Muscle layer of colon (tissue), 2 donors: Measurements from ENCODE around the gene ASCC3.

Source experiments
- H3K27ac ChIP-seq: one replicate; pipeline ENCODE4 v1.7.0; 2013; ENCODE audit warnings: low read depth, mild to moderate bottlenecking, low read length, moderate library complexity
- H3K27me3 ChIP-seq, 2 donors: one replicate each; pipeline ENCODE4 v1.7.0; 2013; ENCODE audit warnings: low read length in 2 of 2, mild to moderate bottlenecking in 2 of 2; ENCODE audit not compliant: insufficient read depth in 2 of 2, control insufficient read depth in 1 of 2
- H3K36me3 ChIP-seq: one replicate; pipeline ENCODE4 v1.7.0; 2013; ENCODE audit warnings: mild to moderate bottlenecking, low read length; ENCODE audit not compliant: insufficient read depth
- H3K4me1 ChIP-seq: one replicate; pipeline ENCODE4 v1.7.0; 2013; ENCODE audit warnings: mild to moderate bottlenecking, low read length; ENCODE audit not compliant: insufficient read depth
- H3K4me3 ChIP-seq, 2 donors: one replicate each; pipeline ENCODE4 v1.7.0; 2013; ENCODE audit warnings: low read length in 2 of 2, low read depth in 1 of 2, mild to moderate bottlenecking in 1 of 2, moderate library complexity in 1 of 2
- H3K9ac ChIP-seq: one replicate; pipeline ENCODE4 v1.7.0; 2013; ENCODE audit warnings: low read length
- H3K9me3 ChIP-seq: one replicate; pipeline ENCODE4 v1.7.0; 2013; ENCODE audit warnings: mild to moderate bottlenecking, low read length
- donor health status: abdominal sarcoma.
- donor health status: Adenocarcinoma of cecum.

ASCC3 gene

DNA sequence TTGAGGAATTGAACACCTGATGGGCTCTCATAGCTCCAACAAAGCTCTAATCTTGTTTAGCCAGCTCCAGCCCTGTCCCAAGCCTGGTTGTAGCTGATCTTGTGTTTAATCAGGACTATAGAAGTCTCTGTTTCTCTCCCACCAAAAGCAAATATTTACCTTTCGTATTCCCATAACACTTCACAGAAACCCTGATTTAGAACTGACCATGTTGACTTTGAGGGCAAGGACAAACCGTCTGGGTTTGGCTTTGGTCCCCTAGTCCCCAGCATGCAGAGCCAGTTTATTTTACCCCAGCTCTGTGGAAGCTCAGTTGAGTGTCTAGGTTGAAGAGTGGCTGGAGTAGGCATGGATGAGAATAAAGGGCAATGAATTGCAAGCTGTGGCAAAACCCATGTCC, 398.4 kb downstream of the ASCC3 start:
- H3K4me3 ChIP-seq = no peak overlapping the region
- H3K27ac ChIP-seq = no peak overlapping the region
- H3K4me1 ChIP-seq = no peaks in the 10 kb centered on the region
- H3K27me3 ChIP-seq = no peaks in the 10 kb centered on the region
- no peaks in the 10 kb centered on the region for H3K36me3 ChIP-seq
- H3K9me3 ChIP-seq = no peaks in the 10 kb centered on the region
- no peak overlapping the region for H3K9ac ChIP-seq

DNA sequence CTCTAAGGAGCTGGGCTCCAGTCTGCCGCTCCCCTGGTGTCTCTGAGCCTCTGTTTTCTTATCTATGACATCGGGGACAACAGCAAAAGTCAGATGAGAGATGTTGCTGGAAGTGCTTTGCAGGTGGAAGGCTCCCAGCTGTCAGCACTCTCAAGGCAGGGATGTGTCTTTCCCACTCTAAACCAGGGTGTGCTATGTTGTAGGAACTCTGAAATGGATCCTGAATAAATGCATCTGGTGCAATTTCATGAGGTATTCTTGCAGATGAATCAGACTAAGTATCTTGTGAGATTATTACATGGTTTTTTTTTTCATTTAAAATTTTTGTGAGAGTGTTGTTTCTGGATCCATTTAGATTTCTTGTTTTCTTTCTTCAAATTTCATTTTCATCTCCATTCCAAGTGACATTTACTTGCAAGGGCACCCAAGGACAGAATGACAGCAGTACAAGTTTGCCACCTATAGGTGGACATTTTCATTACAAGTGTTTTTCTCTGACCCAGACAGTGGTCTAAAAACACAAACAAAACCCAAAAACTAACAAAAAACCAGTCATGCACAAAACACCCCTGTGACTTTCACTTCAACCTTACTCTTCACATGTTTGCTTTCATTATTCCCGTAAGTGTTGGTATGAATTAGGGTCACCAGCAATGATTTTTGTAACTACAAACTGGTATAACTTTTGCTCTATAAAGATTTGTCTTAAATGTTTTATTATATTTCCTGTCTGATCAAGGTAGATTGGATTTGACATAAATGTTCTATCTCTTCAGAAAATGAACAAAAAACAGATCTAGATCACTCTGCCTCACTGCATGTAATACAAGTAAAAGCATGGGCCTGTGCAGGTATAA, 401.7 kb downstream of the ASCC3 start:
- Histone ChIP-seq H3K9me3 (no peaks in the 10 kb centered on the region), H3K36me3 (no peaks in the 10 kb centered on the region), H3K4me1 (no peaks in the 10 kb centered on the region), H3K27ac (no peak overlapping the region), H3K27me3 (no peaks in the 10 kb centered on the region), H3K9ac (no peak overlapping the region), H3K4me3 (no peak overlapping the region)

DNA sequence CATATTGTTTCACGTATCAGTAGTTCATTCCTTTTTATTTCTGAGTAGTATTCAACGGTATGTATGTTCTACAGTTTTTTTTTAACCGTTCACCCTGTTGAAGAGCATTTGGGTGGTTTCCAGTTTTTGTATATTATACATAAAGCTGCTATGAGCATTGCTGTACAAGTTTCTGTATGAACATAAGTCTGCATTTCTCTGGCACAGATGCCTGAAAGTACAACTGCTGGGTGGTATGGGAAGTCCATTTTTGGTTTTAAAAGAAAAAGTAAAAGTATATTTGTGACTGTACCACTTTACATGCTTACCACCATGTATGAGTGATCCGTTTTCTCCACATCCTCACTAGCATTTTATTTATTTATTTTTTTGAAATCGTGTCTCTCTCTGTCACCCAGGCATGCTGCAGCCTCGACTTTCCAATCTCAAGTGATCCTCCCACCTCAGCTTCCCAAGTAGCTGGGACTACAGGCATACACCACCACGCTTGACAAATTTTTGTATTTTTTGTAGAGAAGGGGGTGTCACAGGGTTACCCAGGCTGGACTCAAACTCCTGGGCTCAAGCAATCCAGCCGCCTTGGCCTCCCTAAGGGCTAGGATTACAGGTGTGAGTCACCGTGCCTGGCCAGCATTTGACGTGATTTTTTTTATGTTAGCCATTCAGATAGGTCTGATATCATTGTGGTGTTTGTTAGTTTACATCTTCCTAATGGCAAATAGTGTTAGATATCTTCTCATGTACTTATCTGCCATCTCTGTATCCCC, 405.4 kb downstream of the ASCC3 start:
- Histone ChIP-seq H3K4me1 (no peaks in the 10 kb centered on the region), H3K27ac (no peak overlapping the region), H3K4me3 (no peak overlapping the region), H3K36me3 (no peaks in the 10 kb centered on the region), H3K9ac (no peak overlapping the region), H3K9me3 (no peaks in the 10 kb centered on the region), H3K27me3 (no peaks in the 10 kb centered on the region)

DNA sequence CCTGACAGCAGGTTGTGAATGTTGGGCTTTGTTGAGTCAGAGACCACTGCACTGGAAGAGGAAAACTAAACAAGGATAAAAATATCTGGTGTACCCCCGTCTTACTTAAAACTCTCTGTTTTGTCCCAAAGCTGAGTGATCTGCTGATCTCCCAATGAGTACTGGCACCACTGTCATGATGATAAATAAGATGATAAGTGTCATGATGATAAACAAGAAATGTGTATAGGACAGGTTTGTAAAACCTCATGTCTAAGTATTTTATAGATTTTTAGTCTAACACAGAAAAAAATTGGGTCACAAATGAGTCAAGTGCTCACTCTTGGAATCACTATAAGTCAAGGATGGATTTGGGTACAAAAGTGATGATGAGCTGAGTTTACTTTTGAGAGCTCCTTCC, 407.9 kb downstream of the ASCC3 start:
- Histone ChIP-seq H3K27me3 (peaks cover 17 to 23% of the 10 kb centered on the region in 2 donors), H3K9ac (no peak overlapping the region), H3K4me1 (no peaks in the 10 kb centered on the region), H3K36me3 (no peaks in the 10 kb centered on the region), H3K4me3 (no peak overlapping the region), H3K9me3 (no peaks in the 10 kb centered on the region), H3K27ac (no peak overlapping the region)

DNA sequence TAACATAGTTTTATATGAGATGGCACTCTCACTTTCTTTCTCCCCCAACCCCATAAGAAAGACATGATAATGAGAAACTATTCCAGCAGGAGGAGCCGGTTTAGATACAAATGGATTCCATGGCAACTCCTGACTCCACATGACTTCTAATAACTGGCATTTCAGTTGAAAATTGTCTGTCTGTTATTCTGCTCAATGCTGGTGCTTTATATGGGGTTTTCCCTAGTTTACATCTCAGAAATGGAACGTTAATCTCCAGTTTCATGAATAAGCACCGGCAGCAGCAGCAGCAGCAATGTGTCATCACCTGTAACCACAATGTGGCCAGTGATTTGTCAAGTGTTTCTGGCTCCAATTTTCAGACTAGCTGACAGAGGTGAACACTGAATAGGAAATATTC, 408.5 kb downstream of the ASCC3 start:
- no peaks in the 10 kb centered on the region for H3K36me3 ChIP-seq
- peaks cover 22 to 28% of the 10 kb centered on the region in 2 donors for H3K27me3 ChIP-seq
- H3K4me3 ChIP-seq = no peak overlapping the region
- no peak overlapping the region for H3K27ac ChIP-seq
- H3K9me3 ChIP-seq = no peaks in the 10 kb centered on the region
- H3K9ac ChIP-seq = no peak overlapping the region
- no peaks in the 10 kb centered on the region for H3K4me1 ChIP-seq

DNA sequence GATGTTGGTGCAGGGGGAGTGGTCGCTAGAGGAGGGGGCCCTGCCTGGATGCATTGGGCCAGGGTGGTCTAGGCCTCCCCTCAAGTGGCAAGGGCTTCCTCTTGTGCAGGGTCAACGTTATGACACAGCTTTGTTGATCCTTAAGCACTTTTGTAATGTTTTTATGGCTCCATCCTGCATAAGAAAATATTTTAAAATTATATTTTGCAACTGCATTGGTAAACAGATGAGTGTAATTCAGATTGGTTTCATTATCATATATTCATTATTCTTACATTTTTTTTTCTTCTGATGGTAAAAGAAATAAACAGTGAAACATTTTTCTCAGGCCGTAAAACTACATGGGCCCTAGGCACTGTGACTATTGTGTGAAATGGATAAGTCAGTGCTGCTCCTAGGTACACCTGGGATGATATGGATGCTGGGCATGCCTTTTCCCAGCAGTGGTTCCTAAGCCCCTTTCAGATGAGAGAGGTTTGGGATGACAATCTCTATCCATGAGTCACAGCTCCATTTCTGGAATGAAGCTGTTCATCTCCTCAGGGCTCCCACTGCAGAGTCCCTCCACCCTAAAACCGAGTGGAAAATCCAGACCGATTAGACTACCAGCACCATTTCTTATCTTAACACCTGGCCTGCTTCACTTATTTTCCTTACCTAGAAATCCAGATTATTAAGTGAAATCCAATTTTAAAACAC, 410.6 kb downstream of the ASCC3 start:
- no peaks in the 10 kb centered on the region for H3K4me1 ChIP-seq
- H3K9ac ChIP-seq = no peak overlapping the region
- H3K27me3 ChIP-seq = peaks cover 43 to 49% of the 10 kb centered on the region in 2 donors
- no peak overlapping the region for H3K4me3 ChIP-seq
- H3K36me3 ChIP-seq = no peaks in the 10 kb centered on the region
- peaks cover 6% of the 10 kb centered on the region for H3K9me3 ChIP-seq
- H3K27ac ChIP-seq = no peak overlapping the region

DNA sequence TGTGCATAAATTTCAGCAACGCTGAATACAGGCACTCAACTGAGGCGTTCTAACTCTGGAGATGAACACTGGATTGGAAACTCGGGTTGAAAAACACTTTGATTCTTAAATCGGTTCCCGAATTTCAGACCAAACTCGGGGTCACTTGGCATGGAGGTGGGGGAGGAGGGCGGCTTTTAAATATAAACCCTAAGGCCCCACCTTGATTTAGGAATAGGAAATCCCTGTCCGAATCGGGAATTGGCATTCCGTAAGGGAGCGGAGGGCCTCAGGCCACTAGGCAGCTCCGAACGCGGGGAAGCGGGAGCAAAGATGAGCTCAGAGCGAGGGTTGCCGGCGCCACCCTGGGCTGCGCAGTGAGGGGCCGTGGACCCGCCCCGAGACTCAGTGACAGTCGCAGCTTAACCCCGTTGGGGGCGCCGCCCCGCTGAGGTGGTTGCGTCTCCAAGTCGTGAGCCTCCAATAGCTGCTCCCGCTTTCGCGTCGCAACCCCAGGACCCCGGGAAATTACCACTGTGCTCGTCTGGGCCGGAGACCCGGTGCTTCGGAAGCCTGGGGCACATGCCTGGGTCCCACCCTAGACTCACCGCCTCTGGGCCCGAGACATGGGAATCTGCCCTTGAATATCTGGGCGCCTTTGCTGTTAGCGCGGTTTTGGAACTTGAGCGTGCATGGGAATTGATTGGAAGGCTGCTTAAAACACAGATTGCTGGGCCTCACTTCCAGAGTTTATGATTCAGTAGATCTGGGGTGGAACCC, 411.8 kb downstream of the ASCC3 start:
- no peak overlapping the region for H3K4me3 ChIP-seq
- peaks cover 7% of the 10 kb centered on the region for H3K4me1 ChIP-seq
- no peak overlapping the region for H3K9ac ChIP-seq
- no peaks in the 10 kb centered on the region for H3K36me3 ChIP-seq
- peaks cover 54 to 62% of the 10 kb centered on the region in 2 donors for H3K27me3 ChIP-seq
- peaks cover 7% of the 10 kb centered on the region for H3K9me3 ChIP-seq
- no peak overlapping the region for H3K27ac ChIP-seq

DNA sequence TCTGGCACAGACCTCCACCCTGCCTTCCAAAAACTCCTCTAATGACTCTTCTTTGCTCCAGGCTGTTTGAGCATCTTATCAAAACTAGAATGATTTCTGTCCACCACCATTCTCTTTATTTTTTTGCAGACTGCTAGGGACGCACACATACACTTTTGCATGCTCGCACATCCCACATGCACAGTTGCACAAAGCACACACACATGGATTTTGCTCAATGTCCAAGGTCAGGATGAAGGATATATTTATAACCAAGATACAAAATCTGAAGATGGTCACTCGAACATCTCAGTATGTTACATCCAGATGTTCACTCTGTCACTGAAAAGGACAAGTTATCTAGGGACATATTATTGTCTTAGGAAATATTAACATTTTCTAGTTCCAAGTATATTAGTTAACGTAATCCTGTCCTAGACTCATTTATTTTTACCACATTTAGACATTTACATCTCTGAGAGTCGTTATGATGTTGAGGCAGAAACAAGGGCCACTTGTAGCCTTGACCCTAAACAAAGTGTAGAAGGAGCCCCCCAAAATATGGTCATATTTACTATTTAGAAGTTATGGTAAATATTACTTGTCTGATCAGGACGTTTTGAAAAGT, 413.0 kb downstream of the ASCC3 start:
- Histone ChIP-seq H3K36me3 (no peaks in the 10 kb centered on the region), H3K27ac (no peak overlapping the region), H3K4me3 (no peak overlapping the region), H3K4me1 (peaks cover 11% of the 10 kb centered on the region), H3K27me3 (peaks cover 65 to 73% of the 10 kb centered on the region in 2 donors), H3K9ac (no peak overlapping the region), H3K9me3 (peaks cover 7% of the 10 kb centered on the region)

DNA sequence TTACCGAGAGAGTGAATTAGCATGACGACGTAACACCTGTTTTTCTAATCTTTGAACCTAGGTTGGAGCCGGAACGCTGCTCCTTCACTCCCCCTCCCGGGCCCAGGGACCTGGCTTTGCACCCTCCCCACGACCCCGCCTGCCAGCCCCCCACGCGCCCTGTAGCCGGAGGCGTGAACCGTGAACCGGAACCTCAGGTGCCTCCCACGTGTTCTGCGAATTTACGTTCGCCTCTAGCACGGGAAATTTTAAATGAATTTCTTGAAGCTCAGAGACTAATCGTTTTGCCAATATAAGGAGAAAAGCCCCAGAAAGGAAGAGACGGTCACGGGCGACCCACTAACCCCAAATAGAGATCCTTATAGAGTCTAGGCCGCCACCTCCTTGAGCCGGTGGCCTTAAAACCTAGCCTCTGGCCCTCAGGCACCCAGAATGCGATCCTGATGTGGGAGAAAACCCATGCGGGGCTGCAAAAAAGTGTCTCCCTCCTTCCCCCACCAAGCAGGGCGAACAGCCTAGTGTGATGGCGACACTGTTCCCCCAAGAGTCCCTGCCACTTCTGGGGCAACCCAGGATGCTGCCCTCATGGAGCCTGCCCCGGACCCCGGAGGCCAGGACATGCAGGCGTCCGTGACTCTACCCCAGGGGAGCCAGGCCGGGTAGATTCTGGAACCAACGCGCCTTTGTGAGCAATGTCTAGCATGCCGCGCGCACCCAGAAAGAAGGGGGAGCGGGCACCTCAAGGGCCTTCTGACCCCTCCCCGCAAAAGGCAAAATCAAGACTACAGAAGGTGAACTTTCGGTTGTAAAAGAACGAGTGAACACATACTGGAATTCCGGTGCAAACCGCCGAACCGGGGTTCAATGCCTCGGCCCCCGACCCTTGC, 413.8 kb downstream of the ASCC3 start:
- Histone ChIP-seq H3K9me3 (peaks cover 7% of the 10 kb centered on the region), H3K9ac (no peak overlapping the region), H3K27me3 (peaks cover 72 to 81% of the 10 kb centered on the region in 2 donors), H3K27ac (no peak overlapping the region), H3K36me3 (no peaks in the 10 kb centered on the region), H3K4me1 (peaks cover 11% of the 10 kb centered on the region), H3K4me3 (no peak overlapping the region)
